Testis (tissue), 3 donors: Measurements from ENCODE around the gene TMEM175. TPM values are rescaled to one million over a fixed set of nuclear protein-coding genes. Genes with fewer than 3 reads are reported as not detected.
"Not testable (repeated sequence)": the region's sequence is repeated elsewhere in the genome, so short reads cannot be mapped to it uniquely, and the experiment has no call there.

Experiments
- DNase-seq: peaks from one replicate; pipeline ENCODE4 v3.0.0-alpha.2; 2019
- H3K27ac ChIP-seq, 2 donors: fragments of 200-600 bp; sonication (generic); one replicate each; pipeline ENCODE4 v1.5.1; 2019
- H3K27me3 ChIP-seq: fragments of 200-600 bp; sonication (generic); one replicate; pipeline ENCODE4 v1.5.1; 2019
- H3K36me3 ChIP-seq: fragments of 200-600 bp; sonication (generic); one replicate; pipeline ENCODE4 v1.5.1; 2017; ENCODE audit warnings: low read depth; ENCODE audit errors: missing control alignments
- H3K4me1 ChIP-seq: fragments of 200-600 bp; sonication (generic); one replicate; pipeline ENCODE4 v1.5.1; 2019
- H3K4me3 ChIP-seq, 2 donors: fragments of 200-600 bp; sonication (generic); one replicate each; pipeline ENCODE4 v1.5.1; 2017 to 2019
- H3K9me3 ChIP-seq: fragments of 200-600 bp; sonication (generic); one replicate; pipeline ENCODE4 v1.5.1; 2017
- CTCF ChIP-seq, 3 experiments: fragments of 450-650 bp in 2 of 3; fragments of 200-600 bp in 1 of 3; sonication (generic) in 1 of 3; IDR thresholded peaks; one replicate each; pipeline ENCODE4 v1.5.1; 2016 to 2019; ENCODE audit warnings: antibody characterized with exemption in 3 of 3, mild to moderate bottlenecking in 2 of 3, moderate library complexity in 1 of 3
- POLR2A ChIP-seq: fragments of 450-650 bp; IDR thresholded peaks from one replicate; pipeline ENCODE4 v1.6.1; 2017; ENCODE audit warnings: antibody characterized with exemption, mild to moderate bottlenecking, moderate library complexity
- WGBS, 2 donors: methylation state at CpG; one replicate each; pipeline ENCODE4 v1.1.5; 2018; 5-methylcytosine and 5-hydroxymethylcytosine counted together
- intact Hi-C: fragments of 100-400 bp; cut with DNase I; formaldehyde crosslinking; loops from one replicate; pipeline ENCODE4 v1.15.1; 2023; ENCODE audit warnings: low total_unique reads
- polyA plus RNA-seq: library from polyadenylated mRNA; stranded (reverse); fragments of 350-450 nt; fragmentation: Illumina TruSeq; extraction: RNeasy Lipid Tissue Mini Kit (QIAGEN cat#74804); gene quantifications from one replicate; pipeline ENCODE4 v1.2.3, GENCODE V29; 2014; ENCODE audit warnings: low read depth, low replicate concordance; ENCODE audit not compliant: insufficient read depth
- total RNA-seq, 2 donors: library from RNA; depleted of rRNA; stranded (reverse); fragments of >200 nt; gene quantifications; one replicate each; pipeline ENCODE4 v1.2.3, GENCODE V29; 2016

The TMEM175 gene
- total and polyA plus RNA-seq, 3 donors from 2014 or later, result 50.5 to 88.2 (median 69.2) TPM

- intact Hi-C loops, result no loop called here
- Histone ChIP-seq H3K27ac (no peak overlapping the region), H3K27me3 (no peaks in the 10 kb centered on the region), H3K4me3 (no peak overlapping the region), H3K9me3 (no peaks in the 10 kb centered on the region), H3K36me3 (no peaks in the 10 kb centered on the region), H3K4me1 (no peaks in the 10 kb centered on the region)
- 80 to 83% methylated on average over 16 to 18 of the region's 18 CpGs for WGBS, 2 donors
- TF ChIP-seq CTCF (IDR thresholded peaks at IDR 0.05), result no peak
- no peak for TF ChIP-seq POLR2A
- DNase-seq, result no peak
Measured at GRCh38 chr4:924107-925096, 7.9 kb upstream of the TMEM175 start.

GRCh38 chr4:925171-925570 lies 7.1 kb upstream of the TMEM175 start:
- H3K9me3 ChIP-seq, result no peaks in the 10 kb centered on the region
- TF ChIP-seq POLR2A (no peak), CTCF (IDR thresholded peaks at IDR 0.05) (no peak)
- H3K4me3 ChIP-seq, result no peak overlapping the region
- no peak for DNase-seq
- 82 to 90% methylated on average over 9 of the region's 9 CpGs for WGBS, 2 donors
- H3K27me3 ChIP-seq, result no peaks in the 10 kb centered on the region
- peaks cover 6% of the 10 kb centered on the region for H3K4me1 ChIP-seq
- H3K27ac ChIP-seq, result no peak overlapping the region
- intact Hi-C loops, result no loop called here
- no peaks in the 10 kb centered on the region for H3K36me3 ChIP-seq

- Histone ChIP-seq H3K27ac (no peak overlapping the region), H3K9me3 (no peaks in the 10 kb centered on the region), H3K4me3 (no peak overlapping the region), H3K36me3 (no peaks in the 10 kb centered on the region), H3K4me1 (peaks cover 13% of the 10 kb centered on the region), H3K27me3 (no peaks in the 10 kb centered on the region)
- WGBS, 2 donors, result 77 to 86% methylated on average over 13 to 26 of the region's 26 CpGs
- intact Hi-C loops, result no loop called here
- TF ChIP-seq POLR2A (no peak), CTCF (IDR thresholded peaks at IDR 0.05) (no peak)
- DNase-seq, result no peak
Measured at GRCh38 chr4:925771-926500, 6.3 kb upstream of the TMEM175 start.

GRCh38 chr4:926538-926937 lies 5.7 kb upstream of the TMEM175 start:
- WGBS, 2 donors, result 60 to 73% methylated on average over 5 to 11 of the region's 17 CpGs
- intact Hi-C loops, result no loop called here
- no peak for DNase-seq
- no peak overlapping the region for H3K27ac ChIP-seq
- H3K4me1 ChIP-seq, result peaks cover 17% of the 10 kb centered on the region
- H3K36me3 ChIP-seq, result no peaks in the 10 kb centered on the region
- TF ChIP-seq POLR2A (no peak), CTCF (IDR thresholded peaks at IDR 0.05) (no peak)
- no peak overlapping the region for H3K4me3 ChIP-seq
- H3K9me3 ChIP-seq, result no peaks in the 10 kb centered on the region
- no peaks in the 10 kb centered on the region for H3K27me3 ChIP-seq

GRCh38 chr4:927566-927965 lies 4.7 kb upstream of the TMEM175 start:
- H3K36me3 ChIP-seq, H3K27me3 ChIP-seq, H3K27ac ChIP-seq, DNase-seq, H3K4me3 ChIP-seq, intact Hi-C loops, H3K9me3 ChIP-seq: not testable (repeated sequence)
- peaks cover 17% of the 10 kb centered on the region for H3K4me1 ChIP-seq
- WGBS, 2 donors, result 63 to 88% methylated on average over 11 to 15 of the region's 21 CpGs
